ENCODE results near the gene PTPN13.

DNA sequence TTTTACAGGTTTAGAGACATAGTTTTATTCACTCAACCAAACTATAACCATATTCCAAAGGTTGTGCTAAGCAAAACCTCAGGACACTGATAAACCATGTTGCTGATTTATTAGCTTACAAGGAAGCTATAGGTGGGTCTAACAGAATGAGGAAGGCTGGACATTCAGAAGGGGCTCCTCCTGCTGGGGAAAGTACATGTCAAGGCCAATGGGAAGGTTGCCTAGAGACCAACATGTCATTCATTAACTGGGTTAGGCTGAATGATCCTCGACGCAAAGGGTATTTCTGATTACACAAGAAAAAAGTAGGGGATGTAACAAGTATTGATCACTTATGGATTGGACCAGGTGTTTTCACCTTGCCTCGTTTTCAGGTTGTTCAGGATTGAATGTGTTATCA is 224.7 kb downstream of the PTPN13 start:
- TF ChIP-seq CTCF (conservative IDR thresholded peaks at IDR 0.05): no peak
- no peak for TF ChIP-seq ZFX (IDR thresholded peaks at IDR 0.05)
